ENCODE results near the gene FAM13A.

GRCh38 chr4:89077761-89078160 lies 20.8 kb upstream of the FAM13A start:
- TF ChIP-seq, protein P1, sequence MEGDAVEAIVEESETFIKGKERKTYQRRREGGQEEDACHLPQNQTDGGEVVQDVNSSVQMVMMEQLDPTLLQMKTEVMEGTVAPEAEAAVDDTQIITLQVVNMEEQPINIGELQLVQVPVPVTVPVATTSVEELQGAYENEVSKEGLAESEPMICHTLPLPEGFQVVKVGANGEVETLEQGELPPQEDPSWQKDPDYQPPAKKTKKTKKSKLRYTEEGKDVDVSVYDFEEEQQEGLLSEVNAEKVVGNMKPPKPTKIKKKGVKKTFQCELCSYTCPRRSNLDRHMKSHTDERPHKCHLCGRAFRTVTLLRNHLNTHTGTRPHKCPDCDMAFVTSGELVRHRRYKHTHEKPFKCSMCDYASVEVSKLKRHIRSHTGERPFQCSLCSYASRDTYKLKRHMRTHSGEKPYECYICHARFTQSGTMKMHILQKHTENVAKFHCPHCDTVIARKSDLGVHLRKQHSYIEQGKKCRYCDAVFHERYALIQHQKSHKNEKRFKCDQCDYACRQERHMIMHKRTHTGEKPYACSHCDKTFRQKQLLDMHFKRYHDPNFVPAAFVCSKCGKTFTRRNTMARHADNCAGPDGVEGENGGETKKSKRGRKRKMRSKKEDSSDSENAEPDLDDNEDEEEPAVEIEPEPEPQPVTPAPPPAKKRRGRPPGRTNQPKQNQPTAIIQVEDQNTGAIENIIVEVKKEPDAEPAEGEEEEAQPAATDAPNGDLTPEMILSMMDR (IDR thresholded peaks at IDR 0.05) = no peak
- no peak for TF ChIP-seq POLR2A (IDR thresholded peaks at IDR 0.05)

All from esophagus squamous epithelium (tissue), 4 donors.